Measurements from ENCODE around the gene C2orf68. TPM values are rescaled to one million over a fixed set of nuclear protein-coding genes. Genes with fewer than 3 reads are reported as not detected.

The C2orf68 gene
- total and polyA plus RNA-seq, 4 donors, result 7.6 to 20.9 (median 11.6) TPM

DNA sequence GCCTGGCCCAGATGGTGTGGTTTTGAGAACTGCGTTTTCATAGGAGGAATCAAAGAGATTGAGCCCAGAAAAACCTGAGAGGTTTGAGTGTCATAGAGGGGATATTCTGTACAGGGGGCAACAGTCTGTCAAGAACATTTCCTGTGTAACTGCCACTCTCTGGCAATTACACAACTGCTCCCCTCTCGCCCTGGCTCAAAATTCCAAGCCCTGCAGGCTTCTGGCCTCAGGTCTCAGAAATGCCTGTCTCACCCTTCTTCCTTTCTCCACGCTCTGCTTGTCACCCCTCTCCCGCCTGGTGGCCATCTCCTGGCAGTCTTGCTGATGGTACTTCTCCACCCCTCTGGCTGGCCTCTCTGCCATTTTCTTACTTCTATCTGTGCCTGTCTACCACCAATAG lies 23.6 kb downstream of the C2orf68 start (continued):
- no peak for TF ChIP-seq SP1 (IDR thresholded peaks at IDR 0.05)

GRCh38 chr2:85585781-85586105 lies 26.1 kb downstream of the C2orf68 start:
- H3K9me3 ChIP-seq (ENCODE audit: control insufficient read depth in 4 of 4, low read length in 3 of 4), result no peaks in the 10 kb centered on the region
- no peaks in the 10 kb centered on the region for H3K27me3 ChIP-seq (ENCODE audit: control insufficient read depth in 4 of 4, insufficient read depth in 4 of 4, low read length in 3 of 4)
- H3K4me1 ChIP-seq (ENCODE audit: control insufficient read depth in 4 of 4, insufficient read depth in 4 of 4, low read length in 3 of 4), result peaks cover 12 to 46% (median 30%) of the 10 kb centered on the region in 4 donors
- H3K27ac ChIP-seq (ENCODE audit: low read depth in 1 of 2, low read length in 2 of 2), result peak overlapping the region; percentile 85 to 89
- H3K4me3 ChIP-seq (ENCODE audit: low read depth in 1 of 3, low read length in 3 of 3), result peak overlapping the region in 1 of 3 donors; percentile 14
- H3K9ac ChIP-seq (ENCODE audit: low read depth in 1 of 2, low read length in 2 of 2), result no peak overlapping the region
- TF ChIP-seq SP1 (IDR thresholded peaks at IDR 0.05), result no peak
- TF ChIP-seq JUND (IDR thresholded peaks at IDR 0.05), result peak in 1 of 2 donors; percentile 57
- DNase-seq (ENCODE audit: low spot score), result no peak
- 71% methylated on average over 1 of the region's 1 CpG for WGBS
- peaks cover 0 to 7% (median 2%) of the 10 kb centered on the region in 4 donors for H3K36me3 ChIP-seq (ENCODE audit: control insufficient read depth in 4 of 4, insufficient read depth in 3 of 4, low read depth in 1 of 4, low read length in 3 of 4)

- no peak for DNase-seq (ENCODE audit: low spot score)
- TF ChIP-seq RXRA (IDR thresholded peaks at IDR 0.05), result peak; percentile 89 to 95
- TF ChIP-seq NR2F2 (IDR thresholded peaks at IDR 0.05), result peak; percentile 97
- peak; percentile 76 to 80 for TF ChIP-seq HNF4A (conservative IDR thresholded peaks at IDR 0.05)
- TF ChIP-seq FOXA2 (IDR thresholded peaks at IDR 0.05), result peak; percentile 83
- peak; percentile 24 to 49 for TF ChIP-seq RAD21 (IDR thresholded peaks at IDR 0.05)
- TF ChIP-seq GABPA (IDR thresholded peaks at IDR 0.05 in 1 of 2, conservative IDR thresholded peaks at IDR 0.05 in 1 of 2), result peak in 1 of 2 donors; percentile 51
- no peak for TF ChIP-seq CTCF (IDR thresholded peaks at IDR 0.05; ENCODE audit: low read depth, low read length, missing input control)
- no peak for TF ChIP-seq REST (IDR thresholded peaks at IDR 0.05)
- TF ChIP-seq HNF4G (IDR thresholded peaks at IDR 0.05), result peak; percentile 53
- no peak for TF ChIP-seq TAF1 (conservative IDR thresholded peaks at IDR 0.05)
- peak in 1 of 2 donors; percentile 12 for TF ChIP-seq EGR1 (IDR thresholded peaks at IDR 0.05; ENCODE audit: low read depth in 2 of 2)
- peak; percentile 70 for TF ChIP-seq YY1 (IDR thresholded peaks at IDR 0.05)
- TF ChIP-seq, protein P1, sequence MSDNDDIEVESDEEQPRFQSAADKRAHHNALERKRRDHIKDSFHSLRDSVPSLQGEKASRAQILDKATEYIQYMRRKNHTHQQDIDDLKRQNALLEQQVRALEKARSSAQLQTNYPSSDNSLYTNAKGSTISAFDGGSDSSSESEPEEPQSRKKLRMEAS (IDR thresholded peaks at IDR 0.05), result peak; percentile 56
- TF ChIP-seq SP1 (IDR thresholded peaks at IDR 0.05), result peak; percentile 92
- TF ChIP-seq, protein P2, sequence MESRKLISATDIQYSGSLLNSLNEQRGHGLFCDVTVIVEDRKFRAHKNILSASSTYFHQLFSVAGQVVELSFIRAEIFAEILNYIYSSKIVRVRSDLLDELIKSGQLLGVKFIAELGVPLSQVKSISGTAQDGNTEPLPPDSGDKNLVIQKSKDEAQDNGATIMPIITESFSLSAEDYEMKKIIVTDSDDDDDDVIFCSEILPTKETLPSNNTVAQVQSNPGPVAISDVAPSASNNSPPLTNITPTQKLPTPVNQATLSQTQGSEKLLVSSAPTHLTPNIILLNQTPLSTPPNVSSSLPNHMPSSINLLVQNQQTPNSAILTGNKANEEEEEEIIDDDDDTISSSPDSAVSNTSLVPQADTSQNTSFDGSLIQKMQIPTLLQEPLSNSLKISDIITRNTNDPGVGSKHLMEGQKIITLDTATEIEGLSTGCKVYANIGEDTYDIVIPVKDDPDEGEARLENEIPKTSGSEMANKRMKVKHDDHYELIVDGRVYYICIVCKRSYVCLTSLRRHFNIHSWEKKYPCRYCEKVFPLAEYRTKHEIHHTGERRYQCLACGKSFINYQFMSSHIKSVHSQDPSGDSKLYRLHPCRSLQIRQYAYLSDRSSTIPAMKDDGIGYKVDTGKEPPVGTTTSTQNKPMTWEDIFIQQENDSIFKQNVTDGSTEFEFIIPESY (IDR thresholded peaks at IDR 0.05), result no peak
- TF ChIP-seq, protein P3, sequence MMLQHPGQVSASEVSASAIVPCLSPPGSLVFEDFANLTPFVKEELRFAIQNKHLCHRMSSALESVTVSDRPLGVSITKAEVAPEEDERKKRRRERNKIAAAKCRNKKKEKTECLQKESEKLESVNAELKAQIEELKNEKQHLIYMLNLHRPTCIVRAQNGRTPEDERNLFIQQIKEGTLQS (IDR thresholded peaks at IDR 0.05), result peak; percentile 91
- TF ChIP-seq JUND (IDR thresholded peaks at IDR 0.05), result peak; percentile 95
- peak; percentile 17 for TF ChIP-seq FOXA1 (IDR thresholded peaks at IDR 0.05)
- peak overlapping the region; percentile 41 to 71 (median 50) for H3K4me3 ChIP-seq (ENCODE audit: low read depth in 1 of 3, low read length in 3 of 3)
Measured at GRCh38 chr2:85584857-85585780, 26.7 kb downstream of the C2orf68 start.

More at GRCh38 chr2:85584857-85585780, 26.7 kb downstream of the C2orf68 start:
- Histone ChIP-seq H3K36me3 (ENCODE audit: control insufficient read depth in 4 of 4, insufficient read depth in 3 of 4, low read depth in 1 of 4, low read length in 3 of 4) (peaks cover 0 to 7% (median 2%) of the 10 kb centered on the region in 4 donors), H3K27ac (ENCODE audit: low read depth in 1 of 2, low read length in 2 of 2) (peak overlapping the region; percentile 85 to 89), H3K27me3 (ENCODE audit: control insufficient read depth in 4 of 4, insufficient read depth in 4 of 4, low read length in 3 of 4) (no peaks in the 10 kb centered on the region), H3K9ac (ENCODE audit: low read depth in 1 of 2, low read length in 2 of 2) (peak overlapping the region in 1 of 2 donors; percentile 61), H3K9me3 (ENCODE audit: control insufficient read depth in 4 of 4, low read length in 3 of 4) (no peaks in the 10 kb centered on the region), H3K4me1 (ENCODE audit: control insufficient read depth in 4 of 4, insufficient read depth in 4 of 4, low read length in 3 of 4) (peaks cover 12 to 40% (median 24%) of the 10 kb centered on the region in 4 donors)
- 36% methylated on average over 9 of the region's 9 CpGs for WGBS

All from liver (tissue), 9 donors.